Right hindlimb (tissue), 1 donor: Measurements from ENCODE around the gene HIVEP3.
A peak's percentile ranks its signal among the peaks of the same experiment; 100 is the strongest.

Experiments
- DNase-seq: peaks from one replicate; pipeline ENCODE4 v3.0.0-alpha.2; 2018

The HIVEP3 gene

DNA sequence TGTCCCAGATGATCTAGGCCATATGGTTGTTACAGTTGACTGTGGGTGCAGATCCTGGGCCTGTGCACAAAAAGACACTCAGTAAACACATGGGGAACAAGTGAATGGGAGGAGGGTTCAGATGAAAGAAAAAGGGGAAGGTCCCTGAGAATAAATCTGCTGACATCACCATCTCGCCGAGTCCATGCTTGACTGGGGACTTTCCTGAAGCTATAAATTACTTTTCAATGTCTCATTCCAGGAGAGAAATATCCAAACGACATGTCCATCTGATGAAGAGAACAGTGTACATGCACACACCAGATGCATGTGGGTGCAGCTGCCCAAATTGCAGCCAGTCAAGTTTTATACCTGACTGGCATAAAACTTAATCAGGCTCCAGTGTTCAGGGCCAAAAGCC, 109.0 kb downstream of the HIVEP3 start:
- DNase-seq, result no peak

DNA sequence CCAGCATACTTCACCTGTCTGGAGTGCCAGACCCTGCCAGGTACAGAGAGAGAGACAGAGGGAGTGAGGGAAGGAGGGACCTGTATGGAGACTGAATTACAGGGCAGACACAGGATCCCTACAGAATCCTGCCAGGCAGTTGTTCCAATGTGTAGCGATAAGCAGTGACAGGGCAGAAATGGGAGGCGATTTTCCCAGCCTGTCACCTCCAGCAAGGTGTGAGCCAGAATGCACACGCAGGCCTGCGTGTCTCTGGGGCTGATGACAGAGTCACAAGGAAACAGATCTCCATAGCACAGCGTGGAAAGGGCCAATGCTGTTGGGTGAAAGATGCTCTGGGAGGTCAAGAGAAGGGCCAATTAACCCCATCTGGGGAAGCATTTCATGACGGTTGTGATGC, 111.3 kb downstream of the HIVEP3 start:
- no peak for DNase-seq

DNA sequence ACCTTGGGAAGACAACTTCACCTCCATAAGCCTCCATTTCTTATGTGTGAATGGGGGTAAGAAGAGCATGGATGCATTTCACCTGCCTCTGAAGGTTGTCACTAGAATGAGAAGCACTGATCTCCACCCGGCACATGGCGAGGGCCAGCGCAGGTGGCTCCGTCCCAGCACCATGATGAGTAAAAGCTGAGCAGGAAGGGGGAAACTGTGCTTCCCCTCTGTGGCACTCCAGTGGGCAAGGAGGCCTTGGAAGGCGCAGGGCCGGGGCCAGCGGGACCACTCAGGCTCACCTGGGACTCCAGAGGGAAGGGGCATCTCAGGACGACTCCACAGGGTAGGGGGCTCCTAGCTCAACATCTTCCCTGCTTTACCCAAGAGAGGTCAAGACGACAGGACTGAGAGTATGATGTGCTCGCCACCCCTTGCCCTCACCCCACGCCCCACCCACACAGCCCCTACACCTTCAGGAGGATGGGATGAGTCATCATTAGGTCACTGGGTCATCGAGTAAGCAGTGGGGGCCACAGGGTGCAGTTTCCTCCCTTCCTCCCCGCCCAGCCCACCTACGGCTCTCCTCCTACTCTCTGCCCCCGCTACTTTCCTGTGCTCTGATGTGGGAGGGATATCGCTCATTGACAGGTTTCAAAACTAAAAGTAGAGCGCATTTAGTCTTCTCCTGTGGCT, 112.1 kb downstream of the HIVEP3 start:
- no peak for DNase-seq

DNA sequence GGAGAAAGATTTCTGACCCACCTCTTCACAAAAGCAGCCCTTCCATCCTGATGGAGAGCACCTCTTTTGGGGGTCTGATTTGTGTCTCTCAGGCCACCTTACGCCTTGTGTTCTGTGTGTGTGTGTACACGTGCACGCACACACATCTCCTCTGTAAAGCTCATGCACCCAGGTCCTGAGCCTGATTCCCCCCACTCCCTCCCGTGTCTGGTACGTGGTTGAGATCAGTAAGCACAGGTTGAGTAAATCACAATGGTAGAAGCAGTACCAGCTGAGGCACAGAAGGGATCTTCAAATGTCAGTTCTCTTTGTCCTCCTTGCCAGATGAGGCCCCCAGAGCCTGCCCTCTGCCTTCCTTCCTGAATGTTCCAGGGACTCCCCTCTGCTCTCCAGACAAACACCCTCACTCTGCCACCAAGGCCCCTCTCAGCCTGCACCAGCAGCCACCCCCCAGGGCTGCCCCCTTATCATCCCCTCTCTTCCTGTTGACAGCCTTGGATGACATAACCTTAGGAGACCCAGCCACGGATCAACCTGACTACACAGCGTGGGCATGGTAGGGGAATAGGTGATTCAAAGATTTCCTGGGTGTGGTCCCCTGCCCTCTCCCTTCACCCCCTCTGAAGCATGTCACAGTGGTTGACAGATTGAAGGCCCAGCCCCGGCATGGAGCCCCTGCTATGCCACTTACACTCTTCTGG, 112.8 kb downstream of the HIVEP3 start:
- DNase-seq, result no peak

DNA sequence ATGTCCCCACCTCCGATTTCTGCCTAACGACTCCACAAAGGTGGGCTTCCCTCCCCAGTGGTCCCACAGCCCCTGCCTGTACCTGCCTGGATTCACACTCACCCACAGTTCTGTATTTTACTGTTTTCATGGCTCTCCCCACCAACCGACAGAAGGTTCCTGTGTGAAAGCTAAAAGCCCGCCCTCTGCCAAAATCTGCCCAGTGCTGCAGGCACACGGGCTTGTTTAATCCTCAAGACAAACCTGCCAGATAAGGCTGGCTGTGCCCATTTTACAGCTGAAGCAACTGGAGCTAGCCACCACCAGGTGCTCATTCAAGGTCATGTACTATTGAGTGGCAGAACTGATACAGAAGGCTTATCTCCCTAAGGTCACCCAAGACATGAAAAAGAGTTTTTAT, 114.5 kb downstream of the HIVEP3 start:
- no peak for DNase-seq

DNA sequence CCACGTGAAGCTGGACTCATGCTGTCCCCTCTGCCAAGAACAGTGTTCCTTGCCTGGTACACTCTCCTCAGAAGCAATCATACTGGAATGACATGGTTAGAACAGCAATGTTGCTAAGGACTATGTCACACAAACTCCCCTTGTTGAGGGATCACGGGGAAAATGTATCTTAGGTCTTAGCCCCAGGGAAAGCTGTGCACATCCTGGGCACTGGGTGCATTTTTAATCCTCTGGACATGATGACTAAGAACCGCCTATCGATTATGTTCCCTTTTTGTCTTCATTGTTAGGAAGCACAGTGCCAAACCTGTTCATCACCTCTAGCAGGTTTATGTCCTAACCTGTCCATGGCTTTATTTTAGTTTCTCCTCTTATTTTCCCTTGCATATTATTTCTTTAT, 115.1 kb downstream of the HIVEP3 start:
- DNase-seq, result no peak

DNA sequence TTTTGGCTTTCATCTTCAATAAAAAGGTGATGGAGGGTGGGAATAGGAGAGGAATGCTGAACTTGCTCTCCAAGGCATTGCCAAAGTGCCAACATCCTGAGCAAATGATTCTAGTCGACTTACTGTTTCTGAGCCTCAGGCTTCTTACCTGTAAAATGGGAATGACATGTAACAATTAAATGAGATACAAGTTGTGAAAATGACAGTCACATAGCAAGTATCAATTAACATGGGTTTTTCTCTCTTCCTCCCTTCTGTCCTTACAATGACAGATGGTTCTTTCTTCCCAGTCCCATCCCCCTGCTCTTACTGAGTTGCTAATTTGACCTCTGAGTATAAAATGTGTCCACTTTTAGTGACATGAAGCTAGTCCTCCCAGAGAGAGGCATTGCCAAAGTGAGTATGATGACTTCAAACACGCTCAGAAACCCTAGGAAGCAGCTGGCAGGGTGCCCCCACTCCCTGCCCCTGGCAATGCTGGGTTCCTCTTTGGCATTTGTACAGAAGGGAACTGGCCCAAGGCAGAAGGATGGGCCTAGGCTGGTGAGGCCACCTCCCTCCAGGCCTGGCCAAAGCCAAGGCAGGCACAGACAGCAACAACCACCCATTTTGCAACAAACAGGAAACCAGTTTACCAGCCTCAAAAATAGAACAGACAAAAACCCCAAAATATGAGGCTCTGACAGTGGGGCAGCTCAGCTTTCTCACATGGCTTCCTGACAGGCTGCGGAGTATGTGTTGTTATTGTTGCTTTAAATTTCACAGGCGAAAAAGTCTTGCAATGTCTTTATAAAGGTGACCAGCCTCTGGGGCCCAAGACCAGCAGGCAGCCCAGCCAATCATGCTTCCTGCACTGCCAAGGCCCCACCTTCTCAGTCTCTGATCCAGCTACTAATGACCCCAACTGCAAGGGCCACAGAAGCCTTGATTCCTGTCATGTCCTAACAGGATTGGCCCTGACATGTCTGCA, 115.9 kb downstream of the HIVEP3 start:
- peak; percentile 59 for DNase-seq

DNA sequence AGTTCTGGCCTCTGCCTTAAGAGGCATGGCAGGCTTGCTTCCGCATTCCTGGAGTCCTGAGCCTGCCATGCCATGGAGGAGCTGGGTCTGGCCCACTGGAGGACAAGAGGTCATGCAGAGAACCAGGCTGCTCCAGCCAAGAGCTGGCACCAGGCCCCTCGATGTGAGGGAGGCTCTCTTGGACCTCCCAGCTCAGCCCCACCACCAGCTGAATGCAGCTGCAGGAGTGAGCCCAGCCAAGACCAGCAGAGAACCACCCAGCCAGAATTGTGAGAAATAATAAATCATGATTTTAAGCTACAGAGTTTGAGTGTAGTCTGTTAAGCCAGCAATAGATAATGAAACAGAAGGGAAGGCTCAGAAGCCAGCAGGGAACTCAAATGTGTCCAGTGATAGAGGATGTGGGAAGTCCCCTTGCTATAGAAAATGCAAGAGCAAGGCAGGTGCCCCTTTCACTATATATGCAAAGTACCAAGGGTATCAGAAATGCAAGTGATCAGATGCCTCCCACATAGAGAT, 118.4 kb downstream of the HIVEP3 start:
- DNase-seq, result peak; percentile 55

DNA sequence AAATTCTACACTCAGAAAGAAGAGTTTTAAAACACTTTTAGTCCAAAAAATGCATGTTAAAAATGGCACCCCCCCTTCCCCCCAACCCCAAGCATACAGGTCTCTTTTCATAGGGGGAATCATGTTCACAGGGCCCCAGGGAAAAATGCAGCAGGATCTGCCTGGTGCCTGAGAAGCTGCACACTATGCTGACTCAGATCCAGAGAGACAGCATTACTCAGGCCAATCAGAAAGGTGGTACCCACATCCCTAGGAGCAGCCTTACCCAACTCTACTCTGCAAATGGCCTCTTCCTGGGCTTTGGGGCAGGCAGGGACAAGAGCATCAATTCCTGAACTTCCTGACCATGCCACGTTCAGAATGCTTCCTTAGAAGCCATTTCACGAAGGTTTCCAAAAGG, 119.0 kb downstream of the HIVEP3 start:
- DNase-seq, result no peak

DNA sequence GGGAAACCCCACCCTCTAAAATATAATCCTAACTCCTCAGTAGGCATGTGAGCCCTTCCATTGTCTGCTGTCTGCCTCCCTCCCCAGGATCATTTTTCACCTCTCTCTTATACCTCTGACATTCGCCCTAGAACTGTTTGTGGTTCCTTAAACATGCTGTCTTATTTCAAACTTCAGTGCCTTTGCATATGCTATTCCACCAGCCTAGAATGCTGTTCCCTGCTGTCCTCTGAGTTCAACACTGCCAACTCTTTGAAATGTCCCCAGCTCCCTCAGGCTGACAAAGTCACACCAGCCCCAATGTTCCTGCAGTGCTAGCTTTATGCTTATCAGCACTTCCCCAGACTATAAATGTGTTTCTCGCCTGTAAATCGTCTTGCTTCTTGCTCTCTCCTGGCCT, 119.5 kb downstream of the HIVEP3 start:
- no peak for DNase-seq

DNA sequence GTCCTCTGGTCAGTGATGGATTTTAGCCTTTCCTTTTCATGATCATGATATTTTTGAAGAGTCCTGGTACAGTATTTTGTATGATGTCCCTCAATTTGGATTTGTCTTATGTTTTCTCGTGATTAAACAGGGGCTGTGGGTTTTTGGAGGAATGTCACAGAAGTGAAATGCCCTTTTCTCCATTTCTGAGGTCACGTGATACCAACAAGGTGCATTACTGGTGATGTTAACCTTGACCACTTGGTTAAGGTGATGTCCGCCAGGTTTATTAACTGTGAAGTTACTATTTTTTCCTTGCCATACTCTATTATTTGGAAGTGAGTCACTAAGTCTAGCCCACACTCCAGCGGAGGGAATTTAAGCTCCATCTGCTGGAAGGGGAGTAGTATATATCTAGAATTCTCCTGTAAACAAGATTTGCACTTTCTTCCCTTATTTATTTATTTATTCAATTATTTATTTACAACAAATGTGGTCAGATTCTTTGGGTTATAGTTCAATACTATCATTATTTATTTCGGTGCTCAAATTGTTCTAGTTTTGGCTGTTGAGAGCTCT, 123.4 kb downstream of the HIVEP3 start:
- no peak for DNase-seq

DNA sequence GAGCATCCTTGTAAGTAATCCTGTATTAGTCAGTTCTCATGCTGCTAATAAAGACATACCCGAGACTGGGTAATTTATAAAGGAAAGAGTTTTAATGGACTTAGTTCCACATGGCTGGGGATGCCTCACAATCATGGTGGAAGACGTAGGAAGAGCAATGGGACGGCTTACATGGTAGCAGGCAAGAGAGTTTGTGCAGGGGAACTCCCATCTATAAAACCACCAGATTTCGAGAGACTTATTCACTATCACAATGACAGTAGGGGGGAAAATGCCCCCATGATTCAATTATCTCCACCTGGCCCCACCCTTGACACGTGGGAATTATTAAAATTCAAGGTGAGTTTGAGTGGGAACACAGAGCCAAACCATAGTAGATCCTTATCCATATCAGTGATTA, 124.7 kb downstream of the HIVEP3 start:
- DNase-seq, result no peak

DNA sequence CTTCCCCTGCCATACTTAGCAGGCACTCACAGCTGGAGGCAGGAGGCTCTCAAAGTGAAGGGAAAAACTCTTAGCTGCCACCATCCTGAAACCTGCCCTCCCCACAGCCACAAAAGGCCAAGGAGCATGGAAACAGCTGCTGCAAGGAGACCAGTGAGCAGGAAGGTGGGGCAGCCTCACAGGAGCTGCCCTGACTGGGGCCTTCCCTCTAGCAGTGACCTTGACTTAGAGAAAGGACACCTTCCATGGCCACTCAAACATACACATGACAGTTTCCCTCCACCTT, 126.3 kb downstream of the HIVEP3 start:
- no peak for DNase-seq

DNA sequence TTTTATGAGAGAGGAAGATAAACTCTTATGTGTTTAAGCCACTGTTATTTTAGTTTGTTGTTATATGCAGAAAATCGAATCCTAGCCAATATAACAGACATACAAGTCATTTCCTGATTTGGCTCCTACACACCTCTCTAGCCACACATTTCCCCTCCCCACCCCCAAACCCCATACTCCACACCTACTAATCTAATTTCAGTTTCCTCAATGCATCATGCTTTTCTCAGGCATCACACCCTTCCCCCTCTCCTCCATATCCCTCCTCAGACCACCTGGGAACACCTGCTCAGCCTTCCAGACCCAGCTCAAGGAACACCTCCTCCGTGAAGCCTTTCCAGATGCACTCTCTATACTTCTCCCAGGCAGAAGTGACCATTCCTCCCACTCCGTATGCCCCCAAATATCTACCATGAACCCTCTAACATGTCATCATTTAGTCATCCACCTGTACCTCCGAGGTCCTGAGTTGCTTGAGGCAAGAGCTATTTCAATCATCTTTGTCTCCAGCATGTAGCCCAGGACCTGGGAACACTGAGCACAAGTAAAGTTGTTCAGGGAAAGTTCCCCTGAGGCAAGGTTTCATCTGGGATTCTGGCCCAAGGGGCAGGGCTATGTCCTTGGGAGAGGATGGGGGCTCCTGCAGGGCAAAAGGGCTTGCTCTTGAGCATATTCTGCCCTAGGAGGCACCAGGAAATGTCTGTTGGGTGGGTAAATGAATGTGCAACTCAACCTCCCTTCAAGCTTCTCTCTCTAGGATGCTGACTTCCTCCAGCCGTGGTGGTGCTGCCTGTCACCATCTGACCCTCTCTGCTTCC, 126.8 kb downstream of the HIVEP3 start:
- DNase-seq, result no peak

DNA sequence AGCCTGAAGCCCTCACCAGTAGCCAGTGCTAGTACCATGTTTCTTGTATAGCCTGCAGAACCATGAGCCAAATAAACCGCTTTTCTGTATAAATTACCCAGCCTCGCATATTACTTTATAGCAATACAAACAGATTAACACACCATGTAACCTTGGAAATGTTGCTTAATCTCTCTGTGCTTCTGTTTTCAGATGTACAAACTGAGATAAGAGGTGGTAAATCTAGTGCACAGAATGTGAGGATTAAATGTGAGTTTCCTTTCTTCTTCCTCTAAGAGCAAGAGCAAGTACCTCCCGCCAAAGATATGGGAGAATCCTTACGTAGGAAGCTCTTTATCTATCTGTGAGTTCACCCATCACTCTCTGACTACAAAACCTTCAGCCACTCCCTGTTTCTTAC, 128.4 kb downstream of the HIVEP3 start:
- no peak for DNase-seq

DNA sequence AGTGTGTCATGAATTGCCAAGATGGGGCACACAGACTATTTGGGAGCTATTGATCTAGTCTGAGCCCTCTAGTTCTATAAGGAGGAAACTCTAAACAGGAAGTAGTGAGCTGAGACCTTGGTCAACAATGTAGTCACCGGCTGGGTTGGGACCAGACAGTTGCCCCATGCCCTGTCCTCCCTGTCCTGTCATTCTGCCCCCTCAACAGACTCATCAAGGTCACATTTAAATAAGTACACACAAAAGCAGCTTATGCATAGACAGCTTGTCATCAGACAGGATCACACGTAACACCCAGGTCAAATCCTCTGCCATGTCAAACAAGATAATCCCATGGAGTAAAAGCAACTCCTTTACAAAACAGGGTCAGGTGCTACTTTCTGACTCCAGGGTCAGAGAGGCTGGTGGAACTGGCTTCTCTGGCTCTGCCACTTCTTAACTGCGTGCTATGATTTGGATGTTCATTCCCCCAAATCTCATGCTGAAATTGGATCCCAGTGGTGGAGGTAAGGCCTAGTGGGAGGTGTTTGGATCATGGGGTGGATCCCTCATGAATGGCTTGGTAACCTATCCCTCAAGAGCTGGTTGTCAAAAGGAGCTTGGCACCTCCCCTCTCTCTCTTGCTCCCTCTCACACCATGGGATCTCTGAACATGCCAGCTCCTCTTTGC, 128.9 kb downstream of the HIVEP3 start:
- peak; percentile 4 for DNase-seq

DNA sequence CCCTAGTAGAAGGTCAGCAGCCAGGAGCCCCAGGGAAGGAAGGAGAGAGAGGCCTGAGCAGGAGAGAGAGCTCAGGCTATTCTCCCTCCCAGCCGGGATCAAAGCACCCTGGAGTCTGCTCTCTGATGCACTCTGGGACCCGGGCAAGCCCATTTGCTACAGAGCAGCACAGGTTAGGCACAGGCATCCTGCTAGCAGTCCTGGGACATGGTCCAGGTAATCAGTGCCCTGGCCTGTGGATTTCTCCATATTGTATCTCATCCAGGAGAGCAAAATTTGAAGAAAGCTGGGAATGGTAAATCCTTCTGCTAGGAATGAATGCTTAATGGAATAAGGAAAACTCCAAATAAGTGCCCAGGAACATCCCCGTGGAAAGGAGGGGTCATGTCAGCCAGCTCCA, 130.3 kb downstream of the HIVEP3 start:
- peak; percentile 7 for DNase-seq

DNA sequence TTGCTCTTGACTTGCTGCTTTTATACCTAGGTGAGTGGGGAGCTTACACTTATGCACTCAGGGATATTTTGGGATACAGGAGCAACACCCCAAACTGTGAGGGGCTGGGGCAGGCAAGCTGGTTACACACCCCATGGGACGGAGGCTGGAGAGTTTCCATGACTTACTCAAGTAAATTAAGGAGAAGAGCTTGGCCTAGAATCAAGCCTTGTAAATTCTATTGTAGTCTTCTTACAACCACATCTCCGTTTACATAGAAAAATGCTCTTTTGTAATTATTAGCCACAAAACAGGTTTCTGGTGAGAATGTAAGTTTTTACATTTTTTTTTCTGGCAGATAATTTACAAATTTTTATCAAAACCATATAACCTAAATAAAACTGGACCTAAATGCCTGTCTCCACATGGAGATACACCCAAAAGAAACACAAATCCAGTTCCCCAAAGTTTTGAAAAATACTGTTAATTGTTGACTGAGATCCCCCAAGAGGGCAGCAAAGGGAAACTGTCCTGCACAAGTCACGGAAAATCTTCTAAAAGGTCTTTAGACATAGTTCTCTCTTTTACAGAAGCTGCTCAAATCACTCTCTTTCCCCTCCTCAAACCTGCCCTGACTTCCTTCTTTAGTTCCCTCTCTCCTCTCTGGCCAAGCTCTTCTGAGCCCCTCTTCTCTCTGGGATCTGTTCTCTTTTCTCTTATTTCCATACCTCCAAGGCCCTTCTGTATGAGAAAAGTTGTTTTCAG, 134.0 kb downstream of the HIVEP3 start:
- no peak for DNase-seq

DNA sequence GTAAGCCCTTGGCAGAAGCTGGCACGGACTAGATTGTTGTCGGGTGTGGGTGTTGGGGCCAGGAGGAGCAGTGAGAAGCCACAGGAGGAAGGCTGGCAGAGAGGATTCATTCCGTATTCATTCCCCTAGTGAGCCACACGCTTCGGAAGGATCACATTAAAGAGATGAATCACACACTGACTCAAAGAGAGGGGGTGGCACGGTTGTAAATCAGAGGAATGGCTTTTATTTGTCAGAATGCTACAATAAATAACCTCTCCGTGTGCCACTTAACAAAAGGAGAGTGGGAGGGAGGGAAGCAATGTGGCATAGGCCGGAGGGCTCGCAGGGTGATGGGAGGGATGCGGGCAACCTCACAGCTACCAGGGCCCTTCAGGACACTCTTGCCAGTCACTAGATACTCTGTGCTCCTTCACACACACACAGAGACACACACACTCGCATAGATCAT, 135.5 kb downstream of the HIVEP3 start:
- DNase-seq, result peak; percentile 12

DNA sequence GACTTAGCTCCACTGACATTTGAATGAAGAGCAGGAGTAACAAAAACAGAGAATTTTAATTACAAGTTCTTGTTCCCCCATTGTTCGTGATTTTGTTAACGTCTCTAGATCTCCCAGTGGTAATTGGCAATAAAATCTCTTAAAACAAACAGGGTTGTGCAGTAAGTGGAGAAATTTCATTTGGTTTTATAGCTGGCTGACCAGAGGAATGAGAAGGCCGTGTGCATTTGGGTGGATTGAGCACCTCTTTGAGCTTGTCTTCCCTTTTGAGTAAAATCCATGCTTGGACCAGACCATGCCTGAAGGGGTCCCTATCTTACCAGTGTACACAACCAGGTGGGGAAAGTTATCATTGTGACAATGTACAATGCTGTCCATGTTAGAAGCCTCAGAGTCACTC, 137.8 kb downstream of the HIVEP3 start:
- DNase-seq, result no peak

DNA sequence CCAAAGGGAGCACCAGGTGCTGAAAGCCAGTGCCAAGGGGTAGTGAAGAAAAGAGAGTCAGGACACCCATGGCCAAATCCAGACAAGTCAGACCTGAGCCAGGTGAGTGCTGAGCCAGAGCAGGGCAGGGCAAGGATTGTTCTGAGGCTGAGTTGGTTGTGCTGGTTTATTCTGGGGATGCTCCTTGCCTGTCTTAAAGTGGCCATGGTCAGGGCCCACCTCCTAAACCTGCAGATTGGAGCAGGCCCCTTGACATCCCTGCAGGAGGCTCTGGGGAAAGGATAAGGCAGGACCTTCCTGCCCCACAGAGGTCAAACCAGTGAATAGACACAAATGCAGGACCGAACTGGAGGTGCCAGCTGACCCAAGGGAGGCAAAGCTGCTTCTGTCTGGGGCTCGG, 138.4 kb downstream of the HIVEP3 start:
- DNase-seq, result no peak
